ENCODE data around the gene EPN3.
A peak's percentile ranks its signal among the peaks of the same experiment; 100 is the strongest.

EPN3 gene

DNA sequence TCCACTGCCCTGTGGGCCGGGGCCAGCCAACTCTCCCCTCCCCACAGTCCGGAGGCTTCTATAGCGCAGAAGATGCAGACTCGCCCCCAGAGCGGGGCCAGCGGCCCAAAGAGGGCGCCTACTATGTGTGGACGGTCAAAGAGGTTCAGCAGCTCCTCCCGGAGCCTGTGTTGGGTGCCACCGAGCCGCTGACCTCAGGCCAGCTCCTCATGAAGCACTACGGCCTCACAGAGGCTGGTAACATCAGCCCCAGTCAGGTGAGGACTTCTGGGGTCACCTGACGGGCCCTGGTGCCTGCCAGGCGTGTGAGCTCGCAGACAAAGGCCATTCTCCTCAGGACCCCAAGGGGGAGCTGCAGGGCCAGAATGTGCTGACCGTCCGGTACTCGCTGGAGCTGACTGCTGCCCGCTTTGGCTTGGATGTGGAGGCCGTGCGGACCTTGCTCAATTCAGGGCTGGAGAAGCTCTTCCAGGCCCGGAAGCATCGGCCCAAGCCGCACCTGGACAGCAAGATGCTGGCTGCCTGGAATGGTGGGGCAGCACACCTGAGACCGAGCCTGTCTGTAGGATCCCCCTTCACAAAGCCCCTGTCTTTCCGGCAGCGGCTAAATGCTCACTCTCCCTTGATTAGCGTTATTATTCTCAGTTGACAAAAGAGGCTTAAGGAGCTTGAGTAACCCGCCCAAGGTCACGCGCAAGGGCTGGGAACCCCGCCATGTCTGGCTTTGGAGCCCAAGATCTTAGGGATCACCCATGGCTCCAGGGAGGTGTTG lies 18.3 kb downstream of the EPN3 start:
- DNase-seq = peak; percentile 81

GRCh38 chr17:50551433-50551815 lies 18.9 kb downstream of the EPN3 start:
- DNase-seq = no peak

DNA sequence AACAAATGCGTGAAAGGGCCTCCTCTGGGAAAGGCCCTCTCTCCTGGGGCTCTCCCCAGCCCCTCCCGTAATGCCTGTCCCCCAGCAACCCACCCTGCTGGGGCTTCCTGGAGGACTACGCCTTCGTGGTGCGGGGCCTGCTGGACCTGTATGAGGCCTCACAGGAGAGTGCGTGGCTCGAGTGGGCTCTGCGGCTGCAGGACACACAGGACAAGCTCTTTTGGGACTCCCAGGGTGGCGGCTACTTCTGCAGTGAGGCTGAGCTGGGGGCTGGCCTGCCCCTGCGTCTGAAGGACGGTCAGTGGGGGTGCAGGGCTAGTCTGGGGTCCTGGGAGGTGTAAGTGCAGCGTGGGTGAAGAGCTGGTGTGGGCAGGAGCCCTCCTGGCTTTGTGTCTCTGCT lies 19.3 kb downstream of the EPN3 start:
- DNase-seq = no peak

- no peak for DNase-seq
Measured at GRCh38 chr17:50554201-50554600, 21.7 kb downstream of the EPN3 start.

DNA sequence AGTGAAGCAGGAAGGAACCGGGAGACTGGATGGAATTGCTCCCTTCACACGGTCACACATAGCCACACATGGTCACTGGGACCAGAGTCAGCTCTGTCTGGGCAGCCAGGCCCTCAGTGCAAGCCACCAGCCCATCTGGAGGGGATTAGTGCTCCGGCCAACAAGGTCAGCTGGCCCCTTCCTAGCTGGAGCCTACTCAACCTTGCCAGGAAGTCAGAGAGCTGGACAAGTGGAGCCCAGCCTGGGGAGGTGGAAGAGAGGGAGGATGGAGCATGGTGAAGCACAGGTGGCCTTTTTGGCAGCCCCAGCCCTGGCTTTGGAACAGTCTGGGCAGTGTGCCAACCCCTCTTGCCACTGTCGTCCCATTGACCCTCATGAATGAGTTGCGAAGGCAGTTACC lies 24.3 kb downstream of the EPN3 start:
- DNase-seq = no peak

GRCh38 chr17:50557630-50558029 lies 25.1 kb downstream of the EPN3 start:
- DNase-seq = no peak

DNA sequence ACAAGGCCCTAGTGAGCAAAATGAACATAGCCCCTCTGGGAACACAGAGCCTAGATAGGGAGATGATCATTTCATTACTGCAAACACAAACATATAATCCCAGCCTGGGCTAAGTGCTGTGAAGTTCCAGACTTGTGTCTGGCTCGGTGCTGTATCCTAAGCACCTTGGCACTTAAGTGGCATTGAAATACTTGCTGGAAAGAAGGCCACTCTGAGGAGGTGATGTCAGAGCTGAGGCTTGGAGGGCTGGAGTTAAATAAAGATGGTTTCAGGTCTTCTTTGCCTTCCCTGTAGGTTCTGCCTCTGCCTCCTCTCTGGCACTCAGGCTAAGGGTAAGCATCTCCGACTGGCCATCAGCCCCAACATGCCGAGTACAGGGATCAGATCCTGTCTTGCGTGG lies 25.6 kb downstream of the EPN3 start:
- DNase-seq = no peak

DNA sequence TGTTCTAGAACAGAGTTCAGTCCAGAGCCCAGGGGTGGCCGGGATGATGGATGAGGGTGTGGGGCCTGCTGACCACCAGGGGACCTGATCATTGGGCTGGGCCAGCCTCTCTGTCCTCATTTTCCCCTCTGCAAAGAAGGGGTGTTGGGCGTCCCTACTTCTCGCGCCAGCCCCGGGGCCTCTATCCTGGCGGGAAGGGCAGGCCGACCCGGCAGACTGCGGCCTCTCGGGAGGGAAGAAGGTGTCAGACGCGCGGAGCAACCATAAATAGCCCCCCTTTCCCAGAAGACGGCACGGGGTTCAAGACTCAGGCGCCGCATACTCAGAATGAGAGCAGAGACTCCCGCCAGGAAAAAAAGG lies 26.0 kb downstream of the EPN3 start:
- no peak for DNase-seq

- no peak for DNase-seq
Measured at GRCh38 chr17:50558941-50559614, 26.5 kb downstream of the EPN3 start.

GRCh38 chr17:50559674-50560184 lies 27.2 kb downstream of the EPN3 start:
- DNase-seq = no peak

- DNase-seq = peak; percentile 78
Measured at GRCh38 chr17:50560185-50560824, 27.8 kb downstream of the EPN3 start, which contains the start of gene CACNA1G. CACNA1G (plus strand) TSS chr17:50560715; CDS start chr17:50561460, 745 bp downstream.

DNA sequence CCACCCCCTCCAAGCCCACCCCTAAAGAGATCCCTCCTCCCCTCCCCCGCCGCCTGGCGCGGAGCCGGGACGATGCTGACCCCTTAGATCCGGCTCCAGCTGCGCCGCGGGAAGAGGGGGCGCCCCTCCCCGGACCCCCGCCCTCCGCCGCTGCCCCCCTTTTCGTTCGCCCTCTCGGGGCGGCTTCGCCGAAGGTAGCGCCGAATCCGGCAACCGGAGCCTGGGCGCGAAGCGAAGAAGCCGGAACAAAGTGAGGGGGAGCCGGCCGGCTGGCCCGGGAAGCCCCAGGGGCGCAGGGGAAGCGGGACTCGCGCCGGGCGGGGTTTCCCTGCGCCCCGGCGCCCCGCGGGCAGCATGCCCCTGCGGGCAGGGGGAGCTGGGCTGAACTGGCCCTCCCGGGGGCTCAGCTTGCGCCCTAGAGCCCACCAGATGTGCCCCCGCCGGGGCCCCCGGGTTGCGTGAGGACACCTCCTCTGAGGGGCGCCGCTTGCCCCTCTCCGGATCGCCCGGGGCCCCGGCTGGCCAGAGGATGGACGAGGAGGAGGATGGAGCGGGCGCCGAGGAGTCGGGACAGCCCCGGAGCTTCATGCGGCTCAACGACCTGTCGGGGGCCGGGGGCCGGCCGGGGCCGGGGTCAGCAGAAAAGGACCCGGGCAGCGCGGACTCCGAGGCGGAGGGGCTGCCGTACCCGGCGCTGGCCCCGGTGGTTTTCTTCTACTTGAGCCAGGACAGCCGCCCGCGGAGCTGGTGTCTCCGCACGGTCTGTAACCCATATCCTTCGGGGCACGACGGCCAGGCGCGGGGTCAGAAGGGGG lies 28.6 kb downstream of the EPN3 start:
- no peak for DNase-seq

GRCh38 chr17:50561746-50562141 lies 29.2 kb downstream of the EPN3 start:
- DNase-seq = no peak

- DNase-seq = no peak
Measured at GRCh38 chr17:50562242-50563091, 29.9 kb downstream of the EPN3 start.

DNA sequence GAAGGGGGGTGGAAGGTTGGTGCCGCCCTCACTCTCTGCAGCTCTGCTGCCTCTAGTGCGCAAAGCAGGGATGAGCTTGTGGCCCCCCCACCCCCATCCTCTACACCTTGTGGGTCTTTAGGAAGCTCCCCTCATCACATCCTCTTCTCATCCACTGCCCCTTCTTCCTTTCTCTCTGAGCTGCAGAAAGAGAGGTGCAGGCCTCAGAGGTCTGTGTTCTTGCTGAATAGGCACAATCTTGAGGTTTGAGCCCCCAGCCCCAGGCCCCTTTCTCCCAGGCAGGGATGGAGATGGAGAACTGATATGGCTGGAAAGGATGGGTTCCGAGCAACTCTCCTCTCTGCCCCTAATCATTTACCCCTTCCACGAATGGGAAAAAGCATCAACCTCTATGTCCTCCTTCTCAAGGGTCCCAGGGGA lies 30.6 kb downstream of the EPN3 start:
- DNase-seq = no peak

DNA sequence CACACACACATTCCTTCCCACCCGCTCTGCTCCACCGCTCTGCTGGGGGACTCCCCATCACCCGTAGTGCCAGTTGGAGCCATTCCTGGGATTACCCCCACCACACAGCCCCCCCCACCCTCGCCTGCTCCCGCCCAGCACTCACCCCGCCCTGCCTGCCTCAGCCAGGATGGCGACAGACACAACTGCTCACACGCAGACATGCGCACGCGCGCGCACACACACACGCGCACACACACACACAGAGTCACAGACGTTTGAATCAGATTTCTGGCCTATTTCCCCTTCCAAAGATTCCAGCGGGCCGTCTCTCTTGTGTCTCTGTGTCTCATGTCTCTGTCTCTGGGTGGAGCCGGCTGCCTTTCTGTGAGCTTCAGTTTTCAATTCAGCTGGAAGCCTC lies 32.4 kb downstream of the EPN3 start:
- peak; percentile 80 for DNase-seq

GRCh38 chr17:50565402-50566350 lies 33.1 kb downstream of the EPN3 start:
- no peak for DNase-seq

GRCh38 chr17:50566886-50567285 lies 34.4 kb downstream of the EPN3 start:
- DNase-seq = no peak

- no peak for DNase-seq
Measured at GRCh38 chr17:50568659-50569058, 36.1 kb downstream of the EPN3 start.

GRCh38 chr17:50569592-50569991 lies 37.1 kb downstream of the EPN3 start:
- DNase-seq = no peak

DNA sequence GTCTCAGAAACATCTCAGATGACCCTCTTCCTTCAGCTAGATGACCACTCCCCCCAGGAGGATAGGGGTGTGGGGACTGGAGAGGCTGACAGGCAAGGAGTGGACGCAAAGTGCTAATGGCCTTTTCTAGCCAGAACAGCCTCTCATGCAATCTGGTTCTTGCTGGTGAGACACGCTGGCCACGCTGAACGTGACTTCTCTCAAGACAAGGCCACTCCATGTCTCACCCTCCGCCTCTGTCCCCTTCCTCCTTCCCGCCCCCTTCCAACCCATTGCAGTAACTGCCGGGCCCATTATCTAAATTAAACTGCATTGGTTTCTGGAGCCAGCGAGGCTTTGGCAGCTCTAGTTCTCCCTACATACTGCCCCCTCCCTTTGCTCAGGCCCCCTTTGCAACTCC lies 37.5 kb downstream of the EPN3 start:
- no peak for DNase-seq
